ENCODE measurements around the gene CTNNA2. TPM values are rescaled to one million over a fixed set of nuclear protein-coding genes. Genes with fewer than 3 reads are reported as not detected.

CTNNA2 gene
- total RNA-seq, 1 experiment from 2014 or later = 0.54 TPM

DNA sequence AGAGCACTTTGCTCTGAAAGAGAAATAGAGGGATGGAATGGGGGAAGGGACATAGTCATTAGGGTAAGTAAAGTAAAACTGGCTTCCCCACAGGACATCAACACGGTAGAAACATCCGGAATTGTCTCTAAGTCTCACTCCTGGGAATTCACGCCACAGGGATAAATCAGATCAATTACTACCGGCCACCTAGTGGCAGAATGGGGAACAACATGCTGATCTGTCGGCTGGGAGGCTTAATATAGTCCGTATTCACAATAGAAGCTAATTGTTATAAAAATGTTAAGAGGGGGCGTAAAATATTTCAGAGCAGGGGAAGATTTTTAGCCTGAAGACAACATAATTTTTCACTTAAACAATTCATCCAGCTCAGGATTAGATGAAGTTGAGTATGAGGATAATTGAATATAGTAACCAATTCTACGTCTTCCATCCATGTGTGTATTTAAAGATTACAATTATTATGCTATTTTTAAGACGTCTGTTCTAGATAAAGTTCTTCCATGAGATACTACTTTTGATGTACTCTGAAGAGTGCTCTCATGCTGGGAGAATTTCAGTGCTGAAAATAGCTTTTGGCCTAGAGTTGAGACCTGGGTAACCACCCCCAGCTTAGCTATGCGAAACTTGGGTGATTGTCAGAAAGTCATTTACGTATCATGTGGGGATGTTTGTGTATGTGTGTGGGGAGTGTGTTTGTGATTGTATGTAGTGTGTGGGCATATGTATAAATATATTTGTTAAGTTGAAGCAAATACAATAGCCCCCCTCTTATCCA, 726.0 kb downstream of the CTNNA2 start:
- Histone ChIP-seq H3K27me3 (ENCODE audit: control insufficient read depth, insufficient read depth, low read length) (no peaks in the 10 kb centered on the region), H3K4me3 (ENCODE audit: low read depth in 2 of 2, low read length in 2 of 2) (no peak overlapping the region), H3K27ac (ENCODE audit: low read length) (no peak overlapping the region), H3K36me3 (ENCODE audit: control insufficient read depth, insufficient read depth, low read length) (no peaks in the 10 kb centered on the region), H3K9me3 (ENCODE audit: control insufficient read depth, insufficient read depth, low read depth, low read length) (no peaks in the 10 kb centered on the region), H3K4me1 (ENCODE audit: control insufficient read depth, insufficient read depth, low read length) (no peaks in the 10 kb centered on the region)
- no TSS peak for BruUV-seq (replicated peaks)
- DNase-seq (ENCODE audit: low read depth, low spot score) (peak; percentile 13), ATAC-seq (peak; percentile 63; the same call in 1 of the 2 replicates)
- ChIA-PET POLR2A (no interaction called here), CTCF (no interaction called here)
- intact Hi-C loops (cut with micrococcal nuclease; ENCODE audit: unreplicated experiment) = loop anchor here (5.0 kb wide), 1 partner anchor 167 kb away; no protein-coding TSS in a partner anchor
- TF ChIP-seq, protein P1, sequence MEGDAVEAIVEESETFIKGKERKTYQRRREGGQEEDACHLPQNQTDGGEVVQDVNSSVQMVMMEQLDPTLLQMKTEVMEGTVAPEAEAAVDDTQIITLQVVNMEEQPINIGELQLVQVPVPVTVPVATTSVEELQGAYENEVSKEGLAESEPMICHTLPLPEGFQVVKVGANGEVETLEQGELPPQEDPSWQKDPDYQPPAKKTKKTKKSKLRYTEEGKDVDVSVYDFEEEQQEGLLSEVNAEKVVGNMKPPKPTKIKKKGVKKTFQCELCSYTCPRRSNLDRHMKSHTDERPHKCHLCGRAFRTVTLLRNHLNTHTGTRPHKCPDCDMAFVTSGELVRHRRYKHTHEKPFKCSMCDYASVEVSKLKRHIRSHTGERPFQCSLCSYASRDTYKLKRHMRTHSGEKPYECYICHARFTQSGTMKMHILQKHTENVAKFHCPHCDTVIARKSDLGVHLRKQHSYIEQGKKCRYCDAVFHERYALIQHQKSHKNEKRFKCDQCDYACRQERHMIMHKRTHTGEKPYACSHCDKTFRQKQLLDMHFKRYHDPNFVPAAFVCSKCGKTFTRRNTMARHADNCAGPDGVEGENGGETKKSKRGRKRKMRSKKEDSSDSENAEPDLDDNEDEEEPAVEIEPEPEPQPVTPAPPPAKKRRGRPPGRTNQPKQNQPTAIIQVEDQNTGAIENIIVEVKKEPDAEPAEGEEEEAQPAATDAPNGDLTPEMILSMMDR (IDR thresholded peaks at IDR 0.05) = peak; percentile 76
- no peak for TF ChIP-seq POLR2AphosphoS5 (IDR thresholded peaks at IDR 0.05; ENCODE audit: low read depth, low read length)
- TF ChIP-seq SIN3A (IDR thresholded peaks at IDR 0.05; ENCODE audit: borderline replicate concordance, insufficient read depth, low read depth, low read length) = no peak
- no peak for TF ChIP-seq REST (IDR thresholded peaks at IDR 0.05; ENCODE audit: insufficient read depth in 1 of 2, low read depth in 2 of 2, low read length in 1 of 2)
- in situ Hi-C loops (cut with HindIII; ENCODE audit: low pct_unique_long_range_greater_than_20kb, low sequenced_read_pairs) = no loop called here

GRCh38 chr2:80242355-80242910, 729.6 kb downstream of the CTNNA2 start:
- Histone ChIP-seq H3K27ac (ENCODE audit: low read length) (no peak overlapping the region), H3K9me3 (ENCODE audit: control insufficient read depth, insufficient read depth, low read depth, low read length) (no peaks in the 10 kb centered on the region), H3K27me3 (ENCODE audit: control insufficient read depth, insufficient read depth, low read length) (no peaks in the 10 kb centered on the region), H3K4me3 (ENCODE audit: low read depth in 2 of 2, low read length in 2 of 2) (no peak overlapping the region), H3K4me1 (ENCODE audit: control insufficient read depth, insufficient read depth, low read length) (no peaks in the 10 kb centered on the region), H3K36me3 (ENCODE audit: control insufficient read depth, insufficient read depth, low read length) (no peaks in the 10 kb centered on the region)
- ATAC-seq (no peak), DNase-seq (ENCODE audit: low read depth, low spot score) (no peak)
- ChIA-PET CTCF (no interaction called here), POLR2A (no interaction called here)
- no TSS peak for BruUV-seq (replicated peaks)
- TF ChIP-seq, protein P1 (IDR thresholded peaks at IDR 0.05) = no peak
- intact Hi-C loops (cut with micrococcal nuclease; ENCODE audit: unreplicated experiment) (no loop called here), in situ Hi-C loops (cut with HindIII; ENCODE audit: low pct_unique_long_range_greater_than_20kb, low sequenced_read_pairs) (no loop called here)

Data from Panc1 (cell line).